K562 (cell line): ENCODE data around the gene CSAD. TPM values are rescaled to one million over a fixed set of nuclear protein-coding genes. Genes with fewer than 3 reads are reported as not detected.

ENCODE experiments used
- ATAC-seq: fragments of 200-7000 bp; cut with Tn5 transposase; 3 replicates; pipeline ENCODE4 v1.9.1; 2020; ENCODE audit warnings: moderate library complexity
- BruUV-seq: library from RNA; stranded (reverse); fragments of 400-500 nt; replicated peaks from 2 replicates; lab custom pipeline; 2021; lab: Mats Ljungman, UMichigan
- CTCF ChIA-PET: fragments of 300-600 bp; formaldehyde crosslinking; extraction: SDS; loops from one replicate; lab custom pipeline; 2021; ENCODE audit warnings: low intra/inter-chr PET ratio; lab: Yijun Ruan, JAX
- POLR2A ChIA-PET: fragments of 300-600, 350-650 bp; sonication (Branson Sonifier 250); formaldehyde crosslinking; extraction: SDS; loops from one replicate; lab custom pipeline; 2021; ENCODE audit warnings: antibody characterized with exemption, inconsistent platforms; lab: Yijun Ruan, JAX
- DNase-seq, 4 experiments: peaks; one replicate each; pipeline versions ENCODE4 v3.0.0 to v3.0.0-alpha.2; 2011 to 2018; ENCODE audit warnings: low spot score in 3 of 4, mixed read lengths in 3 of 4; ENCODE audit errors: extremely low read depth in 1 of 4
- FAIRE-seq: peaks from 2 replicates; lab custom pipeline; 2011; peaks lifted over from hg19 to GRCh38; lab: Jason Lieb, UNC
- H2AFZ ChIP-seq: 2 replicates; pipeline ENCODE4 v1.6.0; 2011; ENCODE audit warnings: low read depth, low read length, control low read depth, inconsistent platforms
- H3K27ac ChIP-seq: fragments of 200-600 bp; 3 replicates; pipeline ENCODE4 v1.8.0; 2011; ENCODE audit warnings: low read depth, mild to moderate bottlenecking, control low read depth, inconsistent platforms, low read length, moderate library complexity, mixed read lengths; ENCODE audit errors: extremely low read depth
- H3K27me3 ChIP-seq, 2 experiments: fragments of 300-600 bp in 1 of 2; 2 replicates in 1 of 2; 3 replicates in 1 of 2; pipeline versions ENCODE4 v1.6.0 to v1.8.0; 2011; ENCODE audit warnings: inconsistent platforms in 2 of 2, low read length in 2 of 2, mild to moderate bottlenecking in 1 of 2, mixed read lengths in 1 of 2, moderate library complexity in 1 of 2; ENCODE audit not compliant: control insufficient read depth in 2 of 2, insufficient read depth in 2 of 2
- H3K36me3 ChIP-seq: fragments of 300-600 bp; 3 replicates; pipeline ENCODE4 v1.8.0; 2011; ENCODE audit warnings: mild to moderate bottlenecking, low read length, inconsistent platforms; ENCODE audit not compliant: control insufficient read depth, insufficient read depth
- H3K4me1 ChIP-seq, 2 experiments: fragments of 200-600 bp in 1 of 2; replicated peaks in 1 of 2; 2 replicates in 1 of 2; 3 replicates in 1 of 2; pipeline versions ENCODE4 v1.5.1 to v1.8.0; 2011; ENCODE audit warnings: inconsistent platforms in 2 of 2, low read length in 2 of 2, mild to moderate bottlenecking in 1 of 2, mixed read lengths in 1 of 2, moderate library complexity in 1 of 2; ENCODE audit not compliant: control insufficient read depth in 2 of 2, insufficient read depth in 2 of 2
- H3K4me2 ChIP-seq: 2 replicates; pipeline ENCODE4 v1.6.1; 2011; ENCODE audit warnings: low read length, control low read depth, inconsistent platforms, mixed read lengths; ENCODE audit not compliant: insufficient read depth
- H3K4me3 ChIP-seq: fragments of 200-600 bp; sonication (generic), shearing (Covaris generic); 2 replicates; pipeline ENCODE4 v1.5.1; 2016; ENCODE audit warnings: control low read depth, inconsistent platforms
- H3K79me2 ChIP-seq: fragments of 200-600 bp; 3 replicates; pipeline ENCODE4 v1.8.0; 2011; ENCODE audit warnings: low read length, inconsistent platforms; ENCODE audit not compliant: control insufficient read depth, insufficient read depth
- H3K9ac ChIP-seq, 2 experiments: 2 replicates each; pipeline versions ENCODE4 v1.6.0 to v1.6.1; 2011; ENCODE audit warnings: low read depth in 2 of 2, low read length in 2 of 2, control low read depth in 1 of 2, inconsistent platforms in 1 of 2, mild to moderate bottlenecking in 1 of 2, mixed read lengths in 1 of 2; ENCODE audit not compliant: insufficient read depth in 1 of 2
- H3K9me1 ChIP-seq: one replicate; pipeline ENCODE4 v1.6.0; 2011; ENCODE audit warnings: inconsistent platforms, mild to moderate bottlenecking, low read length, moderate library complexity; ENCODE audit not compliant: control insufficient read depth, insufficient read depth
- H3K9me3 ChIP-seq: replicated peaks from 2 replicates; pipeline ENCODE4 v1.5.1; 2011; ENCODE audit warnings: low read depth, low read length, inconsistent platforms; ENCODE audit not compliant: control insufficient read depth, insufficient read depth
- H4K20me1 ChIP-seq: replicated peaks from 2 replicates; pipeline ENCODE4 v1.6.1; 2011; ENCODE audit warnings: low read length, inconsistent platforms, mixed read lengths; ENCODE audit not compliant: control insufficient read depth, insufficient read depth
- ELF2 ChIP-seq: fragments of 250-450 bp; sonication (Bioruptor Pico); IDR thresholded peaks from 2 replicates; pipeline ENCODE4 v1.5.0; 2021; ENCODE audit warnings: mild to moderate bottlenecking
- MEIS2 ChIP-seq: fragments of 450-650 bp; IDR thresholded peaks from 2 replicates; pipeline ENCODE4 v1.6.1; 2014; ENCODE audit warnings: mild to moderate bottlenecking; ENCODE audit not compliant: partially characterized antibody
- MTA1 ChIP-seq: fragments of 450-650 bp; IDR thresholded peaks from 2 replicates; pipeline ENCODE4 v1.6.1; 2017; ENCODE audit warnings: borderline replicate concordance
- SMC3 ChIP-seq: conservative IDR thresholded peaks from 2 replicates; pipeline ENCODE4 v1.6.1; 2011; ENCODE audit warnings: low read depth, low read length, improper control_type of control experiment; ENCODE audit not compliant: insufficient read depth
- SP2 ChIP-seq: IDR thresholded peaks from 2 replicates; pipeline ENCODE4 v1.6.1; 2011; ENCODE audit warnings: mild to moderate bottlenecking, low read depth, low read length, moderate library complexity; ENCODE audit not compliant: poor library complexity, severe bottlenecking; ENCODE audit errors: extremely low read depth
- TBP ChIP-seq: optimal IDR thresholded peaks from 2 replicates; pipeline ENCODE3; 2011; ENCODE audit warnings: low read depth, low read length, improper control_type of control experiment
- ZKSCAN3 ChIP-seq: fragments of 250-450 bp; sonication (Bioruptor Pico); IDR thresholded peaks from 2 replicates; pipeline ENCODE4 v1.4.0; 2020
- ZNF239 ChIP-seq: fragments of 250-450 bp; sonication (Bioruptor Pico); IDR thresholded peaks from 2 replicates; pipeline ENCODE4 v1.4.0; 2020; ENCODE audit warnings: mild to moderate bottlenecking
- ZNF347 ChIP-seq: fragments of 450-650 bp; formaldehyde crosslinking; IDR thresholded peaks from 2 replicates; pipeline ENCODE4 v1.4.0; 2020; ENCODE audit warnings: low read depth, mild to moderate bottlenecking, moderate library complexity
- ZNF75A ChIP-seq: fragments of 450-650 bp; formaldehyde crosslinking; IDR thresholded peaks from 2 replicates; pipeline ENCODE4 v1.4.0; 2020; ENCODE audit warnings: mild to moderate bottlenecking
- WGBS: fragments of 100-300 bp; shearing (Covaris generic); methylation state at CpG from one replicate; pipeline ENCODE4 v1.1.6; 2016; ENCODE audit warnings: low coverage, mixed read lengths; ENCODE audit not compliant: insufficient coverage; ENCODE audit errors: missing lambda C conversion rate; 5-methylcytosine and 5-hydroxymethylcytosine counted together
- in situ Hi-C: fragments of 300-500 bp; cut with MboI; formaldehyde crosslinking; loops from 4 replicates; pipeline ENCODE4 v1.15.0; 2018; ENCODE audit warnings: inconsistent platforms, mixed read lengths
- intact Hi-C: fragments of 100-400 bp; cut with micrococcal nuclease; formaldehyde crosslinking; loops from 2 replicates; pipeline ENCODE4 v1.14.2; 2022
- polyA plus RNA-seq, 8 experiments: library from polyadenylated mRNA; depleted of rRNA in 4 of 8; stranded (reverse) in 5 of 8; unstranded in 3 of 8; fragments of >200 nt; fragmentation: Nextera tagmentation in 2 of 8; fragmentation: Illumina TruSeq in 1 of 8; extraction: Ambion mirVana in 2 of 8; extraction: Trizol in 1 of 8; gene quantifications; 2 replicates each; pipeline versions ENCODE4 v1.2.1 to v1.2.3, GENCODE V29; 2011 to 2014; ENCODE audit warnings: inconsistent platforms in 1 of 8, missing spikeins in 1 of 8
- total RNA-seq, 7 experiments: library from RNA; depleted of rRNA in 6 of 7; stranded (reverse); fragments of >200 nt in 6 of 7; fragmentation: Illumina TruSeq in 2 of 7; extraction: Trizol in 2 of 7; gene quantifications; 2 replicates each; pipeline versions ENCODE4 v1.2.1 to v1.2.3, GENCODE V29; 2011 to 2021; ENCODE audit warnings: low replicate concordance in 1 of 7
- TF ChIP-seq, protein P1 (sequence below), 2 experiments: fragments of 150-350 bp in 1 of 2; IDR thresholded peaks; 2 replicates each; pipeline ENCODE4 v1.6.1; 2012 to 2016; ENCODE audit warnings: low read depth in 2 of 2, low read length in 2 of 2, mild to moderate bottlenecking in 1 of 2, moderate library complexity in 1 of 2
- TF ChIP-seq, protein P2 (sequence below): sonication (generic); formaldehyde crosslinking; IDR thresholded peaks from 2 replicates; pipeline ENCODE4 v1.8.0; 2023; ENCODE audit warnings: mild to moderate bottlenecking, missing genetic modification reagents
- TF ChIP-seq, protein P3 (sequence below), 2 experiments: IDR thresholded peaks; 2 replicates each; pipeline ENCODE4 v1.6.1; 2011; ENCODE audit warnings: borderline replicate concordance in 1 of 2, control low read depth in 1 of 2, low read depth in 1 of 2, low read length in 1 of 2, mild to moderate bottlenecking in 1 of 2, mixed read lengths in 1 of 2, moderate library complexity in 1 of 2; ENCODE audit not compliant: insufficient read depth in 1 of 2, insufficient read length in 1 of 2, poor library complexity in 1 of 2, severe bottlenecking in 1 of 2; ENCODE audit errors: extremely low read depth in 1 of 2

Gene CSAD
- total and polyA plus RNA-seq, 9 of the 15 experiments (the other 6 are each of a cell fraction or from before 2014, with no cell fraction given) = 1.8 to 19.6 (median 8.1) TPM

DNA sequence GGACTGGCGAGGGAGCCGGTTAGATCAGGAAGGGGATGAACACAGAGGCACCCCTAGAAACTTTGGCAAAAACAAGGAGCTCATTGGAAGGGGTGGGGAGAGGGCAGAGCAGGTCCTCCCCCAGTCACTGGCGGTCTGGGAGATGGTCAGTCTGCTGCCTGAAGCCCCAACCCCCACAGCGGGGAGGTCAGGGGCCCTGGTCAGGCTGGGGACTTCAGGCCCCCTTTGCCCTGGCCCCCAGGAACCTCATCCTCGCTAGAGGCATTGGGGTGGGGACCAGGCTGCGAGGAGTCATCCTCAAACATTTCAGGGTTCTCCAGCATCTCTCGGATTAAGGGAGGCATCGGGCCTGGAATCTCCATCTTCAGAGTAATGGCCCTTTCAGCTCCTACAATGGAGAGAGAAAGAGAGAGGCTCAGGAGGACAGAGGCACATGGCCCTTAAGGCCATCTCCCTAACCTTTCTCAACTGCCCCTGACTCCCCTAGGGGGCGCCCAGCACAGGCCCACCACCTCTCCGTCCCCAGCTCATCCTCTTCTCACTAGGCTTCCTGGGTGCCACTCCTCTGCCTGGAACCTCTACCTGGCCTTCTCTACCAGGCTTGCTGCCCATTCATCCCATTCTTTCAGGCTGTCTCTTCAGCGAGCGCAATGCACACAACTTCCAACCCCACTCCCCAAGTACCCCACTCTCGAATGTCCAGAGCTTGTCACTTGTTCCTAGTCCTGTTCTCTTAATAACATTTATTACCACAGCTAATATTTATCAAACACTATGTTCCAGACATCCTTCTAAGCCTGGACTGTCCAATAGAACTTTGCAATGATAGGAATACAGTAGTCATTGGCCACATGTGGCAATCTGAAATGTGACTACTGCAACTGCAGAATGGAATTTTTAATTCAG, 31.0 kb upstream of the CSAD start:
- Histone ChIP-seq H3K9me1 (no peaks in the 10 kb centered on the region), H3K36me3 (peaks cover 40% of the 10 kb centered on the region), H4K20me1 (no peaks in the 10 kb centered on the region), H3K4me3 (no peak overlapping the region), H3K9me3 (no peaks in the 10 kb centered on the region), H3K79me2 (no peaks in the 10 kb centered on the region), H3K27ac (no peak overlapping the region), H3K27me3 (no peaks in the 10 kb centered on the region), H2AFZ (peak overlapping the region; percentile 71), H3K4me1 (peaks cover 17 to 30% of the 10 kb centered on the region in 2 experiments; a peak in 4 of 5 replicates), H3K4me2 (no peak overlapping the region), H3K9ac (no peak overlapping the region)
- ChIA-PET POLR2A (interaction anchor here (0.6 to 1.3 kb wide), 6 partner anchors 8 to 77 kb away, joined by 3 to 4 read pairs (median 3); partner anchors contain the start of genes CSAD and ZNF740), CTCF (interaction anchor here (0.9 to 4.5 kb wide), 2 partner anchors 56 to 76 kb away, joined by 3 to 41 read pairs; partner anchors contain the start of gene ESPL1)
- peak; percentile 69 to 74 (median 72) for DNase-seq
- FAIRE-seq = peak; percentile 35
- peak; percentile 81 for ATAC-seq
- in situ Hi-C loops = loop anchor here (5.0 kb wide), 1 partner anchor 76 kb away; no protein-coding TSS in a partner anchor
- no TSS peak for BruUV-seq
- WGBS = 66% methylated on average over 12 of the region's 13 CpGs
- intact Hi-C loops = loop anchor here (2.0 kb wide), 1 partner anchor 297 kb away; no protein-coding TSS in a partner anchor
- TF ChIP-seq ZKSCAN3 (no peak), ZNF75A (CRISPR knock-in tag) (no peak), ZNF347 (no peak), MEIS2 (no peak), SP2 (no peak), MTA1 (no peak), TBP (no peak), ELF2 (CRISPR knock-in tag) (no peak), SMC3 (0 out of 2 replicates have a peak, but pooled peaks have one; percentile 8), ZNF239 (CRISPR knock-in tag) (no peak)
- TF ChIP-seq, protein P1, sequence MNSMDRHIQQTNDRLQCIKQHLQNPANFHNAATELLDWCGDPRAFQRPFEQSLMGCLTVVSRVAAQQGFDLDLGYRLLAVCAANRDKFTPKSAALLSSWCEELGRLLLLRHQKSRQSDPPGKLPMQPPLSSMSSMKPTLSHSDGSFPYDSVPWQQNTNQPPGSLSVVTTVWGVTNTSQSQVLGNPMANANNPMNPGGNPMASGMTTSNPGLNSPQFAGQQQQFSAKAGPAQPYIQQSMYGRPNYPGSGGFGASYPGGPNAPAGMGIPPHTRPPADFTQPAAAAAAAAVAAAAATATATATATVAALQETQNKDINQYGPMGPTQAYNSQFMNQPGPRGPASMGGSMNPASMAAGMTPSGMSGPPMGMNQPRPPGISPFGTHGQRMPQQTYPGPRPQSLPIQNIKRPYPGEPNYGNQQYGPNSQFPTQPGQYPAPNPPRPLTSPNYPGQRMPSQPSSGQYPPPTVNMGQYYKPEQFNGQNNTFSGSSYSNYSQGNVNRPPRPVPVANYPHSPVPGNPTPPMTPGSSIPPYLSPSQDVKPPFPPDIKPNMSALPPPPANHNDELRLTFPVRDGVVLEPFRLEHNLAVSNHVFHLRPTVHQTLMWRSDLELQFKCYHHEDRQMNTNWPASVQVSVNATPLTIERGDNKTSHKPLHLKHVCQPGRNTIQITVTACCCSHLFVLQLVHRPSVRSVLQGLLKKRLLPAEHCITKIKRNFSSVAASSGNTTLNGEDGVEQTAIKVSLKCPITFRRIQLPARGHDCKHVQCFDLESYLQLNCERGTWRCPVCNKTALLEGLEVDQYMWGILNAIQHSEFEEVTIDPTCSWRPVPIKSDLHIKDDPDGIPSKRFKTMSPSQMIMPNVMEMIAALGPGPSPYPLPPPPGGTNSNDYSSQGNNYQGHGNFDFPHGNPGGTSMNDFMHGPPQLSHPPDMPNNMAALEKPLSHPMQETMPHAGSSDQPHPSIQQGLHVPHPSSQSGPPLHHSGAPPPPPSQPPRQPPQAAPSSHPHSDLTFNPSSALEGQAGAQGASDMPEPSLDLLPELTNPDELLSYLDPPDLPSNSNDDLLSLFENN (IDR thresholded peaks at IDR 0.05; ENCODE audit: low read depth in 2 of 2, low read length in 2 of 2) = no peak
- TF ChIP-seq, protein P2, sequence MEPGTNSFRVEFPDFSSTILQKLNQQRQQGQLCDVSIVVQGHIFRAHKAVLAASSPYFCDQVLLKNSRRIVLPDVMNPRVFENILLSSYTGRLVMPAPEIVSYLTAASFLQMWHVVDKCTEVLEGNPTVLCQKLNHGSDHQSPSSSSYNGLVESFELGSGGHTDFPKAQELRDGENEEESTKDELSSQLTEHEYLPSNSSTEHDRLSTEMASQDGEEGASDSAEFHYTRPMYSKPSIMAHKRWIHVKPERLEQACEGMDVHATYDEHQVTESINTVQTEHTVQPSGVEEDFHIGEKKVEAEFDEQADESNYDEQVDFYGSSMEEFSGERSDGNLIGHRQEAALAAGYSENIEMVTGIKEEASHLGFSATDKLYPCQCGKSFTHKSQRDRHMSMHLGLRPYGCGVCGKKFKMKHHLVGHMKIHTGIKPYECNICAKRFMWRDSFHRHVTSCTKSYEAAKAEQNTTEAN = no peak
- TF ChIP-seq, protein P3, sequence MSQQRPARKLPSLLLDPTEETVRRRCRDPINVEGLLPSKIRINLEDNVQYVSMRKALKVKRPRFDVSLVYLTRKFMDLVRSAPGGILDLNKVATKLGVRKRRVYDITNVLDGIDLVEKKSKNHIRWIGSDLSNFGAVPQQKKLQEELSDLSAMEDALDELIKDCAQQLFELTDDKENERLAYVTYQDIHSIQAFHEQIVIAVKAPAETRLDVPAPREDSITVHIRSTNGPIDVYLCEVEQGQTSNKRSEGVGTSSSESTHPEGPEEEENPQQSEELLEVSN (IDR thresholded peaks at IDR 0.05; ENCODE audit: borderline replicate concordance in 1 of 2, extremely low read depth in 1 of 2, insufficient read depth in 1 of 2, insufficient read length in 1 of 2, low read depth in 1 of 2, low read length in 1 of 2, poor library complexity in 1 of 2, severe bottlenecking in 1 of 2) = peak in 1 of 2 experiments; percentile 23
